HepG2 (cell line): ENCODE data around the gene OGFR. TPM values are rescaled to one million over a fixed set of nuclear protein-coding genes. Genes with fewer than 3 reads are reported as not detected.

Experiments
- ATAC-seq: fragments of 200-7000 bp; cut with Tn5 transposase; 3 replicates; pipeline ENCODE4 v1.9.1; 2020; ENCODE audit warnings: mild to moderate bottlenecking, moderate library complexity
- BruUV-seq: library from RNA; stranded (reverse); fragments of 400-500 nt; replicated peaks from 2 replicates; lab custom pipeline; 2021; lab: Mats Ljungman, UMichigan
- CTCF ChIA-PET: fragments of 300-600 bp; formaldehyde crosslinking; extraction: SDS; loops from one replicate; lab custom pipeline; 2021; ENCODE audit warnings: low total read pairs, inconsistent platforms, low intra/inter-chr PET ratio; lab: Yijun Ruan, JAX
- POLR2A ChIA-PET: fragments of 350-600 bp; sonication (Branson Sonifier 250); formaldehyde crosslinking; loops from one replicate; lab custom pipeline; 2020; ENCODE audit warnings: antibody characterized with exemption, inconsistent platforms; lab: Yijun Ruan, JAX
- DNase-seq: peaks from one replicate; pipeline ENCODE4 v3.0.0-alpha.2; 2015; ENCODE audit warnings: low spot score
- FAIRE-seq: peaks from 3 replicates; lab custom pipeline; 2011; peaks lifted over from hg19 to GRCh38; lab: Jason Lieb, UNC
- H2AFZ ChIP-seq: one replicate; pipeline ENCODE4 v1.6.1; 2011; ENCODE audit warnings: low read length, inconsistent platforms
- H3K27ac ChIP-seq: fragments of 300-600 bp; 3 replicates; pipeline ENCODE4 v1.8.0; 2011; ENCODE audit warnings: mixed run types, mild to moderate bottlenecking, mixed read lengths, low read length, inconsistent platforms; ENCODE audit not compliant: insufficient read depth; ENCODE audit errors: extremely low read length
- H3K27me3 ChIP-seq, 2 experiments: fragments of 200-600 bp in 1 of 2; 2 replicates in 1 of 2; 3 replicates in 1 of 2; pipeline versions ENCODE4 v1.6.0 to v1.8.0; 2011; ENCODE audit warnings: low read length in 2 of 2, mild to moderate bottlenecking in 2 of 2, moderate library complexity in 2 of 2, inconsistent platforms in 1 of 2; ENCODE audit not compliant: insufficient read depth in 2 of 2, control insufficient read depth in 1 of 2
- H3K36me3 ChIP-seq, 2 experiments: fragments of 200-600 bp in 1 of 2; replicated peaks in 1 of 2; 2 replicates in 1 of 2; 3 replicates in 1 of 2; pipeline versions ENCODE4 v1.5.1 to v1.8.0; 2011; ENCODE audit warnings: low read length in 2 of 2, inconsistent platforms in 1 of 2; ENCODE audit not compliant: insufficient read depth in 2 of 2, control insufficient read depth in 1 of 2
- H3K4me1 ChIP-seq: 2 replicates; pipeline ENCODE4 v1.5.1; 2012; ENCODE audit warnings: low read length, inconsistent platforms; ENCODE audit not compliant: insufficient read depth
- H3K4me2 ChIP-seq: 2 replicates; pipeline ENCODE4 v1.6.0; 2011; ENCODE audit warnings: low read depth, low read length, inconsistent platforms
- H3K4me3 ChIP-seq, 3 experiments: fragments of 200-600 bp in 1 of 3; sonication (generic), shearing (Covaris generic) in 1 of 3; replicated peaks in 1 of 3; 2 replicates each; pipeline ENCODE4 v1.5.1; 2011 to 2016; ENCODE audit warnings: low read length in 3 of 3, inconsistent platforms in 2 of 3, low read depth in 2 of 3, mild to moderate bottlenecking in 2 of 3, control low read depth in 1 of 3, mixed read lengths in 1 of 3; ENCODE audit not compliant: insufficient read depth in 1 of 3
- H3K79me2 ChIP-seq: one replicate; pipeline ENCODE4 v1.6.1; 2011; ENCODE audit warnings: low read length, inconsistent platforms; ENCODE audit not compliant: insufficient read depth
- H3K9ac ChIP-seq: 2 replicates; pipeline ENCODE4 v1.6.0; 2011; ENCODE audit warnings: mild to moderate bottlenecking, low read depth, low read length, inconsistent platforms; ENCODE audit not compliant: insufficient read depth
- H3K9me3 ChIP-seq: 2 replicates; pipeline ENCODE4 v1.5.1; 2012; ENCODE audit warnings: mild to moderate bottlenecking, low read length
- H4K20me1 ChIP-seq: 2 replicates; pipeline ENCODE4 v1.6.0; 2011; ENCODE audit warnings: inconsistent platforms, mild to moderate bottlenecking, low read length, moderate library complexity; ENCODE audit not compliant: insufficient read depth
- ATF7-NPFF ChIP-seq: sonication (generic); formaldehyde crosslinking; IDR thresholded peaks from 2 replicates; pipeline ENCODE4 v1.8.1; 2023; ENCODE audit warnings: mild to moderate bottlenecking, low read depth, missing genetic modification reagents, moderate library complexity
- GABPA ChIP-seq, 2 experiments: IDR thresholded peaks; 2 replicates each; pipeline ENCODE4 v1.6.1; 2011 to 2016; ENCODE audit warnings: low read depth in 2 of 2, low read length in 1 of 2, missing biosample characterization in 1 of 2, missing genetic modification characterization in 1 of 2
- MTA1 ChIP-seq: sonication (generic); formaldehyde crosslinking; IDR thresholded peaks from 2 replicates; pipeline ENCODE4 v1.4.0; 2020; ENCODE audit warnings: missing genetic modification reagents, mild to moderate bottlenecking, borderline replicate concordance
- SMAD9 ChIP-seq: sonication (generic); formaldehyde crosslinking; IDR thresholded peaks from 2 replicates; pipeline ENCODE4 v1.5.1; 2020; ENCODE audit warnings: mild to moderate bottlenecking, missing genetic modification reagents
- SP5 ChIP-seq: IDR thresholded peaks from 2 replicates; pipeline ENCODE4 v1.6.1; 2016; ENCODE audit warnings: low read depth, borderline replicate concordance
- ZMAT3 ChIP-seq: sonication (generic); formaldehyde crosslinking; conservative IDR thresholded peaks from 2 replicates; pipeline ENCODE4 v1.7.0; 2021; ENCODE audit warnings: missing genetic modification reagents
- ZNF263 ChIP-seq: sonication (generic); formaldehyde crosslinking; IDR thresholded peaks from 2 replicates; pipeline ENCODE4 v1.4.0; 2020; ENCODE audit warnings: missing genetic modification reagents
- ZNF451 ChIP-seq: sonication (generic); formaldehyde crosslinking; IDR thresholded peaks from 2 replicates; pipeline ENCODE4 v1.5.0; 2020; ENCODE audit warnings: mild to moderate bottlenecking, missing genetic modification reagents
- ZNF616 ChIP-seq: sonication (generic); formaldehyde crosslinking; IDR thresholded peaks from 2 replicates; pipeline ENCODE4 v1.5.0; 2020; ENCODE audit warnings: low read depth, mild to moderate bottlenecking, missing genetic modification reagents
- ZSCAN25 ChIP-seq: sonication (generic); formaldehyde crosslinking; IDR thresholded peaks from 2 replicates; pipeline ENCODE4 v1.8.0; 2022; ENCODE audit warnings: mild to moderate bottlenecking, missing genetic modification reagents
- WGBS: methylation state at CpG from one replicate; pipeline ENCODE4 v1.1.6; 2017; ENCODE audit warnings: low lambda C conversion rate; 5-methylcytosine and 5-hydroxymethylcytosine counted together
- in situ Hi-C: cut with HindIII; loops from 2 replicates; pipeline ENCODE4 v1.10.0; 2017; ENCODE audit warnings: low pct_unique_long_range_greater_than_20kb; ENCODE audit not compliant: extremely low pct_ligation_motif_present
- intact Hi-C: fragments of 100-400 bp; cut with micrococcal nuclease; formaldehyde crosslinking; loops from one replicate; pipeline ENCODE4 v1.10.0; 2022; ENCODE audit not compliant: unreplicated experiment
- polyA plus RNA-seq, 8 experiments: library from polyadenylated mRNA; depleted of rRNA in 3 of 8; stranded (reverse) in 7 of 8; unstranded in 1 of 8; fragments of >200 nt; fragmentation: Illumina TruSeq in 4 of 8; extraction: Trizol in 4 of 8; gene quantifications; 2 replicates each; pipeline versions ENCODE4 v1.2.1 to v1.2.3, GENCODE V29; 2011 to 2016; ENCODE audit warnings: low read depth in 4 of 8, missing spikeins in 1 of 8, mixed read lengths in 1 of 8; ENCODE audit not compliant: insufficient read depth in 1 of 8
- total RNA-seq, 5 experiments: library from RNA; depleted of rRNA; stranded (reverse); fragments of >200 nt; fragmentation: Illumina TruSeq; extraction: Trizol; gene quantifications; 2 replicates each; pipeline ENCODE4 v1.2.3, GENCODE V29; 2016; ENCODE audit warnings: low read depth in 1 of 5
- TF ChIP-seq, protein P1 (sequence below): sonication (generic); formaldehyde crosslinking; IDR thresholded peaks from 2 replicates; pipeline ENCODE4 v1.5.0; 2020; ENCODE audit warnings: mild to moderate bottlenecking, missing genetic modification reagents
- TF ChIP-seq, protein P2 (sequence below): sonication (generic); formaldehyde crosslinking; IDR thresholded peaks from 2 replicates; pipeline ENCODE4 v1.5.1; 2020; ENCODE audit warnings: mild to moderate bottlenecking, missing genetic modification reagents, moderate library complexity
- TF ChIP-seq, protein P3 (sequence below): sonication (generic); formaldehyde crosslinking; IDR thresholded peaks from 2 replicates; pipeline ENCODE4 v1.4.0; 2020; ENCODE audit warnings: missing genetic modification reagents, low read depth, mild to moderate bottlenecking, borderline replicate concordance
- TF ChIP-seq, protein P4 (sequence below): sonication (generic); formaldehyde crosslinking; IDR thresholded peaks from 2 replicates; pipeline ENCODE4 v1.4.0; 2020; ENCODE audit warnings: mild to moderate bottlenecking, missing genetic modification reagents

OGFR gene
- total and polyA plus RNA-seq, 2 of the 13 experiments (the other 11 are each of a cell fraction or from before 2014, with no cell fraction given) = 47.7 to 81.8 TPM

DNA sequence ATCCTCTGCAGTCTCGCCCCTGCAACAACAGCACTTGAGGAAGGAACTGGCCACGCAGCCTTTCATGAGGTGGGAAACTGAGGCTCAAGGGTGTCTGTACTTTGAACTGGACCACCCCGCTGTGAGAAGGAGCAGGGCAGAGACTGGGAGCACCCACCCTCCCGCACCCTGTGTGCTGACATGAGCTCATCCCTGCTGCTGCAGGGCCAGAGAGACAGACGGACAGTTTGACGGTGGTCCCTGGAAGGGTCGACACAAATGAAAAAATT is 25.3 kb upstream of the OGFR start:
- no peak for FAIRE-seq
- POLR2A ChIA-PET = interaction anchor here (1.0 to 2.1 kb wide), 3 partner anchors 11 to 29 kb away, joined by 3 to 11 read pairs (median 4); no protein-coding TSS in a partner anchor
- CTCF ChIA-PET = interaction anchor here (2.4 kb wide), 1 partner anchor 12 kb away, joined by 11 read pairs; no protein-coding TSS in a partner anchor
- 32% methylated on average over 7 of the region's 7 CpGs for WGBS
- in situ Hi-C loops (loop anchor here (10.0 to 25.0 kb wide), 2 partner anchors 95 to 267 kb away; no protein-coding TSS in a partner anchor), intact Hi-C loops (no loop called here)
- peaks cover 18 to 68% of the 10 kb centered on the region in 2 experiments for H3K27me3 ChIP-seq
- TF ChIP-seq ZNF616 (CRISPR knock-in tag) (peak; percentile 18; the same call in 1 of the 2 replicates), ZMAT3 (0 out of 2 replicates have a peak, but pooled peaks have one; percentile 7), ZNF451 (CRISPR knock-in tag) (no peak), SMAD9 (CRISPR knock-in tag) (0 out of 2 replicates have a peak, but pooled peaks have one; percentile 33), GABPA (IDR thresholded peaks at IDR 0.05; ENCODE audit: low read depth, low read length) (peak; percentile 14; the same call in 1 of the 2 replicates), GABPA (CRISPR knock-in tag; IDR thresholded peaks at IDR 0.05; ENCODE audit: low read depth) (no peak), ATF7-NPFF (no peak), ZSCAN25 (CRISPR knock-in tag) (peak; percentile 82), MTA1 (CRISPR knock-in tag) (0 out of 2 replicates have a peak, but pooled peaks have one; percentile 33), SP5 (0 out of 2 replicates have a peak, but pooled peaks have one; percentile 5), ZNF263 (CRISPR knock-in tag) (0 out of 2 replicates have a peak, but pooled peaks have one; percentile 60)
- TF ChIP-seq, protein P1, sequence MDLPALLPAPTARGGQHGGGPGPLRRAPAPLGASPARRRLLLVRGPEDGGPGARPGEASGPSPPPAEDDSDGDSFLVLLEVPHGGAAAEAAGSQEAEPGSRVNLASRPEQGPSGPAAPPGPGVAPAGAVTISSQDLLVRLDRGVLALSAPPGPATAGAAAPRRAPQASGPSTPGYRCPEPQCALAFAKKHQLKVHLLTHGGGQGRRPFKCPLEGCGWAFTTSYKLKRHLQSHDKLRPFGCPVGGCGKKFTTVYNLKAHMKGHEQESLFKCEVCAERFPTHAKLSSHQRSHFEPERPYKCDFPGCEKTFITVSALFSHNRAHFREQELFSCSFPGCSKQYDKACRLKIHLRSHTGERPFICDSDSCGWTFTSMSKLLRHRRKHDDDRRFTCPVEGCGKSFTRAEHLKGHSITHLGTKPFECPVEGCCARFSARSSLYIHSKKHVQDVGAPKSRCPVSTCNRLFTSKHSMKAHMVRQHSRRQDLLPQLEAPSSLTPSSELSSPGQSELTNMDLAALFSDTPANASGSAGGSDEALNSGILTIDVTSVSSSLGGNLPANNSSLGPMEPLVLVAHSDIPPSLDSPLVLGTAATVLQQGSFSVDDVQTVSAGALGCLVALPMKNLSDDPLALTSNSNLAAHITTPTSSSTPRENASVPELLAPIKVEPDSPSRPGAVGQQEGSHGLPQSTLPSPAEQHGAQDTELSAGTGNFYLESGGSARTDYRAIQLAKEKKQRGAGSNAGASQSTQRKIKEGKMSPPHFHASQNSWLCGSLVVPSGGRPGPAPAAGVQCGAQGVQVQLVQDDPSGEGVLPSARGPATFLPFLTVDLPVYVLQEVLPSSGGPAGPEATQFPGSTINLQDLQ (CRISPR knock-in tag) = no peak
- TF ChIP-seq, protein P2, sequence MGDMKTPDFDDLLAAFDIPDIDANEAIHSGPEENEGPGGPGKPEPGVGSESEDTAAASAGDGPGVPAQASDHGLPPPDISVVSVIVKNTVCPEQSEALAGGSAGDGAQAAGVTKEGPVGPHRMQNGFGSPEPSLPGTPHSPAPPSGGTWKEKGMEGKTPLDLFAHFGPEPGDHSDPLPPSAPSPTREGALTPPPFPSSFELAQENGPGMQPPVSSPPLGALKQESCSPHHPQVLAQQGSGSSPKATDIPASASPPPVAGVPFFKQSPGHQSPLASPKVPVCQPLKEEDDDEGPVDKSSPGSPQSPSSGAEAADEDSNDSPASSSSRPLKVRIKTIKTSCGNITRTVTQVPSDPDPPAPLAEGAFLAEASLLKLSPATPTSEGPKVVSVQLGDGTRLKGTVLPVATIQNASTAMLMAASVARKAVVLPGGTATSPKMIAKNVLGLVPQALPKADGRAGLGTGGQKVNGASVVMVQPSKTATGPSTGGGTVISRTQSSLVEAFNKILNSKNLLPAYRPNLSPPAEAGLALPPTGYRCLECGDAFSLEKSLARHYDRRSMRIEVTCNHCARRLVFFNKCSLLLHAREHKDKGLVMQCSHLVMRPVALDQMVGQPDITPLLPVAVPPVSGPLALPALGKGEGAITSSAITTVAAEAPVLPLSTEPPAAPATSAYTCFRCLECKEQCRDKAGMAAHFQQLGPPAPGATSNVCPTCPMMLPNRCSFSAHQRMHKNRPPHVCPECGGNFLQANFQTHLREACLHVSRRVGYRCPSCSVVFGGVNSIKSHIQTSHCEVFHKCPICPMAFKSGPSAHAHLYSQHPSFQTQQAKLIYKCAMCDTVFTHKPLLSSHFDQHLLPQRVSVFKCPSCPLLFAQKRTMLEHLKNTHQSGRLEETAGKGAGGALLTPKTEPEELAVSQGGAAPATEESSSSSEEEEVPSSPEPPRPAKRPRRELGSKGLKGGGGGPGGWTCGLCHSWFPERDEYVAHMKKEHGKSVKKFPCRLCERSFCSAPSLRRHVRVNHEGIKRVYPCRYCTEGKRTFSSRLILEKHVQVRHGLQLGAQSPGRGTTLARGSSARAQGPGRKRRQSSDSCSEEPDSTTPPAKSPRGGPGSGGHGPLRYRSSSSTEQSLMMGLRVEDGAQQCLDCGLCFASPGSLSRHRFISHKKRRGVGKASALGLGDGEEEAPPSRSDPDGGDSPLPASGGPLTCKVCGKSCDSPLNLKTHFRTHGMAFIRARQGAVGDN (CRISPR knock-in tag) = peak; percentile 9
- TF ChIP-seq, protein P3, sequence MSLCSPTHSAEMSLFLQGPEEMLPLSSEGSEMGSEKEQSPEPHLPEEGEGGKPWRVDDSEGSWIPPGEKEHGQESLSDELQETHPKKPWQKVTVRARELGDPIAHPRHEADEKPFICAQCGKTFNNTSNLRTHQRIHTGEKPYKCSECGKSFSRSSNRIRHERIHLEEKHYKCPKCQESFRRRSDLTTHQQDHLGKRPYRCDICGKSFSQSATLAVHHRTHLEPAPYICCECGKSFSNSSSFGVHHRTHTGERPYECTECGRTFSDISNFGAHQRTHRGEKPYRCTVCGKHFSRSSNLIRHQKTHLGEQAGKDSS (CRISPR knock-in tag) = 0 out of 2 replicates have a peak, but pooled peaks have one; percentile 31
- TF ChIP-seq, protein P4, sequence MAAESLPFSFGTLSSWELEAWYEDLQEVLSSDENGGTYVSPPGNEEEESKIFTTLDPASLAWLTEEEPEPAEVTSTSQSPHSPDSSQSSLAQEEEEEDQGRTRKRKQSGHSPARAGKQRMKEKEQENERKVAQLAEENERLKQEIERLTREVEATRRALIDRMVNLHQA (CRISPR knock-in tag) = no peak
- H3K79me2 ChIP-seq = no peaks in the 10 kb centered on the region
- no peak overlapping the region for H3K27ac ChIP-seq
- no TSS peak for BruUV-seq
- no peak for ATAC-seq
- peak overlapping the region in 1 of 3 experiments; percentile 41; a peak in 1 of 6 replicates for H3K4me3 ChIP-seq
- H2AFZ ChIP-seq = no peak overlapping the region
- H3K9me3 ChIP-seq = no peaks in the 10 kb centered on the region
- no peaks in the 10 kb centered on the region for H4K20me1 ChIP-seq
- H3K9ac ChIP-seq = no peak overlapping the region
- H3K4me2 ChIP-seq = peak overlapping the region; percentile 52
- H3K4me1 ChIP-seq = peaks cover 38% of the 10 kb centered on the region
- no peaks in the 10 kb centered on the region for H3K36me3 ChIP-seq
- no peak for DNase-seq
